Measurements from ENCODE around the gene KREMEN1.

Gene KREMEN1

DNA sequence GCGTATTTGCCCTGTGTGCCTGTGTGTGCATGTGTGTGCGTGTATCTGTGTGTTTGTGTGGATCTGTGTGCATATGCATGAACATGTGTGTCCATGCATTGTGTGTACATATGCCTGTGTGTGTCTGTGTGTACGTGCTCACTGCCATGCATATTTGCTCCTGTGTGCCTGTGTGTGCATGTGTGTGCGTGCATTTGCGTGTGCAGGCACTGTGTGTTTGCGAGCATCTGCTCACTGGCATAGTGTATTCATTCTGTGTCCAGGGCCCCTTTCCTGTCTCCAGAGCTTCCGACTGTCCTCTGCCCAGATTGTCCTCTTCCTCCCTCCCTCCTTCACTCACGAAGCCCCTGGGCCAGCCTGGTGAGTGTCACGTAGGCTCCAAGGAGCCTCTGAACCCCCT is 138.6 kb downstream of the KREMEN1 start:
- Mint-ChIP-seq H3K27me3 (ENCODE audit: low read depth) (peaks cover 13% of the 10 kb centered on the region), H3K9me3 (no peaks in the 10 kb centered on the region), H3K36me3 (ENCODE audit: low read depth) (no peaks in the 10 kb centered on the region), H3K4me1 (peaks cover 8% of the 10 kb centered on the region), H3K4me3 (no peak overlapping the region), H3K27ac (peak overlapping the region in 2 of 3 experiments; percentile 20 to 52)
- TF ChIP-seq, protein P1, sequence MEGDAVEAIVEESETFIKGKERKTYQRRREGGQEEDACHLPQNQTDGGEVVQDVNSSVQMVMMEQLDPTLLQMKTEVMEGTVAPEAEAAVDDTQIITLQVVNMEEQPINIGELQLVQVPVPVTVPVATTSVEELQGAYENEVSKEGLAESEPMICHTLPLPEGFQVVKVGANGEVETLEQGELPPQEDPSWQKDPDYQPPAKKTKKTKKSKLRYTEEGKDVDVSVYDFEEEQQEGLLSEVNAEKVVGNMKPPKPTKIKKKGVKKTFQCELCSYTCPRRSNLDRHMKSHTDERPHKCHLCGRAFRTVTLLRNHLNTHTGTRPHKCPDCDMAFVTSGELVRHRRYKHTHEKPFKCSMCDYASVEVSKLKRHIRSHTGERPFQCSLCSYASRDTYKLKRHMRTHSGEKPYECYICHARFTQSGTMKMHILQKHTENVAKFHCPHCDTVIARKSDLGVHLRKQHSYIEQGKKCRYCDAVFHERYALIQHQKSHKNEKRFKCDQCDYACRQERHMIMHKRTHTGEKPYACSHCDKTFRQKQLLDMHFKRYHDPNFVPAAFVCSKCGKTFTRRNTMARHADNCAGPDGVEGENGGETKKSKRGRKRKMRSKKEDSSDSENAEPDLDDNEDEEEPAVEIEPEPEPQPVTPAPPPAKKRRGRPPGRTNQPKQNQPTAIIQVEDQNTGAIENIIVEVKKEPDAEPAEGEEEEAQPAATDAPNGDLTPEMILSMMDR (IDR thresholded peaks at IDR 0.05; ENCODE audit: unreplicated experiment in 3 of 3): no peak

DNA sequence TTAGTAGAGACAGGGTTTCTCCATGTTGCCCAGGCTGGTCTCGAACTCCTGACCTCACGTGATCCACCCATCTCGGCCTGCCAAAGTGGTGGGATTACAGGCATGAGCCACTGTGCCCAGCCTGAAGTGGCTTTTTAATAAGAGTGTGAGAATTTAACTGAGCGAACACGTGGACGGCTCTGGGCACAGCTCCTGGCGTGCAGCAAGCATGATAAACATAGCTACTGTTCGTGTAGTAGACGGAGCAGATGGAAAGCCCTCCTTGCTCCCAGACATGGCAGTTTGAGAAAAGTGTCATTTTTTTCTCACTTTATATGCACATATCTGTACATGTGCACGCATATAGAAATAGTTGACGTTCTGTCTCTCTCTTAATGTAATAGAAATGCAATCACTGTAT is 139.9 kb downstream of the KREMEN1 start:
- peaks cover 8% of the 10 kb centered on the region for H3K27me3 Mint-ChIP-seq (ENCODE audit: low read depth)
- H3K4me1 Mint-ChIP-seq: peaks cover 5% of the 10 kb centered on the region
- no peak overlapping the region for H3K4me3 Mint-ChIP-seq
- H3K9me3 Mint-ChIP-seq: no peaks in the 10 kb centered on the region
- H3K36me3 Mint-ChIP-seq (ENCODE audit: low read depth): no peaks in the 10 kb centered on the region
- peak overlapping the region in 2 of 3 experiments; percentile 10 to 53 for H3K27ac Mint-ChIP-seq
- TF ChIP-seq, protein P1 (IDR thresholded peaks at IDR 0.05; ENCODE audit: unreplicated experiment in 3 of 3): no peak

DNA sequence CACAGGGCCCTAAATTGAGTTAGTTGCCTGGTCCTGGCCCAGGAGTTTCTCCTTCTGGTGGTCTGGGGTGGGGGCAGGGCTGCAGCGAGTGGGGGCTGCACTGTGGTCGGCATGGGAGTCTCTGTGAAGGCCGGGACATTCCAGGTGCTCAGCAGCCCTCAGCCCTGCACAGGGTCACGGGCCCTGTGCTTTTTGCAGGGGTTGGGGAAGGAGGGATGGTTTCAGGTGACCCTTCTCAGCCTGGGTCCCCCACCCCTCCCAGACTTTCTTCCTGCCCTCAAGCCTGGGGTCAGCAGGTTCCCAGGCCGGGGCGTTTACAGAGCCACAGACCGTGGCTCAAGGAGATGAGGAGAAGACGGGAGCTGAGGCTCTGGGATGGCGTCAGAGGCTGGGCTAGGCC is 140.7 kb downstream of the KREMEN1 start:
- H3K27me3 Mint-ChIP-seq (ENCODE audit: low read depth): peaks cover 8% of the 10 kb centered on the region
- H3K27ac Mint-ChIP-seq: peak overlapping the region in 1 of 3 experiments; percentile 53
- H3K4me3 Mint-ChIP-seq: no peak overlapping the region
- peaks cover 5% of the 10 kb centered on the region for H3K4me1 Mint-ChIP-seq
- no peaks in the 10 kb centered on the region for H3K36me3 Mint-ChIP-seq (ENCODE audit: low read depth)
- TF ChIP-seq, protein P1 (IDR thresholded peaks at IDR 0.05; ENCODE audit: unreplicated experiment in 3 of 3): no peak
- no peaks in the 10 kb centered on the region for H3K9me3 Mint-ChIP-seq

DNA sequence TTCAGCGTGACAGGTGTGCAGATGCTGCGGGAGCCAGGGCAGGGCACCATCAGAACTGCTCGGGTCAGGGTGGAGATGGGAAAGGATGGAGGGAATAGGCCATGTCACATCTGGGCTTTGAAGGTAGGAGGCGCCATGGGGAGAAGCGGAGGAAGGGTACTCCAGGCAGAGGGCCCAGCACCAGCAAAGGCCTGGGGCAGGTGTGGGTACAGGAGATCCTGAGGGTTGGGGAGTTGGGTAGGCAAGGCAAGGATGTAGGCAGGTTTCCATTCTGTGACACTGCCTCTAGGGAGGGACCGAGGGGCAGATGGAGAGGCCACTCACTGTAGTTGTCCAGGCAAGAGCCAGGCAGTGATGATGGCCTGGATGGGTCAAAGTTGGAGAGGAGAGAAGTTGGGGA is 141.4 kb downstream of the KREMEN1 start:
- Mint-ChIP-seq H3K27me3 (ENCODE audit: low read depth) (peaks cover 8% of the 10 kb centered on the region), H3K36me3 (ENCODE audit: low read depth) (no peaks in the 10 kb centered on the region), H3K27ac (peak overlapping the region in 2 of 3 experiments; percentile 11 to 53), H3K9me3 (no peaks in the 10 kb centered on the region), H3K4me1 (peaks cover 5% of the 10 kb centered on the region), H3K4me3 (no peak overlapping the region)
- TF ChIP-seq, protein P1 (IDR thresholded peaks at IDR 0.05; ENCODE audit: unreplicated experiment in 3 of 3): no peak

DNA sequence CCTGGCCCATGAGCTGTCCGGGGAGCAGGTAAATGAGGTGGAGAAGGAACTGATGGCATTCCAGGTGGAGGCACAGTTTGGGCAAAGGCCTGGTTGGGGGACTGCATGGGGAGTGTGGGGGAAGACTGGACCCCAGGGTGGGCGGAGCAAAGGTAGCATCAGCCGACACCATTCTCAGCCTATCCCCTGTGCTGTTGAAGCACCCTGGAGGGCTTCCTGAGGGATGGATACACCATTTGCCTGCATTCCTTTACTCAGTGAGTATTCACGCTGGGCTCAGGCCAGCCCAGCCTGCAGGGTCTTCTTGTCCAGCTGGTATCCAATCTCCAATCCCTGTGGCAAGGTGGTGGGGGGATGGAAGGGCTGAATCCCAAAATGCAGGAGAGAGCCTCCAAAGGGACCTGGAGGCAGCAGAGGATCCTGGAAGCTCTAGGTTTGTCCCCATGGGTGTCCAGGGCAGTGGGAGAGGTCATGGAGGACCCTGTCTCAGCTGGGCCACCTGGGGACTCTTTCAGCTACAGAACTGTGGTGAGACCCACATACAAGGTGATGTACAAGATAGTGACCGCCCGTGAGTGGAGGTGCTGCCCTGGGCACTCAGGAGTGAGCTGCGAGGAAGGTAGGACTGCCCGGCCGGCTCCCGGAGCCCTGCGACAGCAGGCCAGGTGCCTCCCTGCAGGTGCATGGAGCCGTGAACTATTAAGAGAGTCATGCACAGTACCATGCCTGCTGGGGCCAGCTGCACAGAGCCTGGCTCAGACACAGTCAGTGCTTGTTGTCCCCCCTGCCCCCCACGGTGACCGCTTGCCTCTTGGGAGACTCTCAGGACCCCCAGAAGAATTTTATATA is 142.4 kb downstream of the KREMEN1 start:
- Mint-ChIP-seq H3K27me3 (ENCODE audit: low read depth) (peaks cover 3% of the 10 kb centered on the region), H3K27ac (peak overlapping the region in 2 of 3 experiments; percentile 42 to 76), H3K36me3 (ENCODE audit: low read depth) (no peaks in the 10 kb centered on the region), H3K9me3 (no peaks in the 10 kb centered on the region), H3K4me3 (no peak overlapping the region), H3K4me1 (peaks cover 7% of the 10 kb centered on the region)
- TF ChIP-seq, protein P1 (IDR thresholded peaks at IDR 0.05; ENCODE audit: unreplicated experiment in 3 of 3): no peak

Data from nephron (organoid).